Adrenal gland (tissue), 5 donors: ENCODE measurements around the gene RPS27A.

Experiments
- POLR2A ChIP-seq, 2 donors: fragments of 450-650 bp; IDR thresholded peaks; one replicate each; pipeline ENCODE4 v1.6.1; 2017; ENCODE audit warnings: antibody characterized with exemption in 2 of 2, mild to moderate bottlenecking in 2 of 2, moderate library complexity in 1 of 2
- TF ChIP-seq, protein P1 (sequence below), 6 experiments: fragments of 450-650 bp in 4 of 6; fragments of 200-600 bp in 2 of 6; sonication (generic) in 1 of 6; IDR thresholded peaks; 1 replicate in 5 of 6; 2 replicates in 1 of 6; pipeline versions ENCODE4 v1.5.1 to v1.8.0; 2016 to 2021; ENCODE audit warnings: antibody characterized with exemption in 6 of 6, mild to moderate bottlenecking in 2 of 6, moderate library complexity in 1 of 6
- donor health status: DM: no; HTN: no; CAD: no.

DNA sequence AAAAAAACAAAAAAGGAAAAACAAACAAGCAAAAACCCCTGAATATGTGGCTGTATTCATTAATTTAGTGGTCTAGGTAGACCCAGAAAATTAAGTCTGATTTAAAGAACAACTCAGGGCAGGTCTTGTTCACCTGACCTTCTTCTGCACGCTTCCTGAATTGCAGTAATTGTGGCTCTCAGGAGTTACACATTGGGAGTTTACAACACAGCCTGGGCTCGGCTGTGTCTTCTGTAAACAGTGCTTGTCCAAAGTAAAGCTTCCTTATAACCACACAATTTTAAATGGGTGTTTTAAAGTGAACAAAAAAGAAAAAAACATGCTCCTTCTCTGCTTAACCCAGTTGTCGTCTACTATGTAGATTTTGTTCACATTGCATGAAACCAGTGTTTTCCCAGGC is 44.8 kb downstream of the RPS27A start:
- TF ChIP-seq, protein P1, sequence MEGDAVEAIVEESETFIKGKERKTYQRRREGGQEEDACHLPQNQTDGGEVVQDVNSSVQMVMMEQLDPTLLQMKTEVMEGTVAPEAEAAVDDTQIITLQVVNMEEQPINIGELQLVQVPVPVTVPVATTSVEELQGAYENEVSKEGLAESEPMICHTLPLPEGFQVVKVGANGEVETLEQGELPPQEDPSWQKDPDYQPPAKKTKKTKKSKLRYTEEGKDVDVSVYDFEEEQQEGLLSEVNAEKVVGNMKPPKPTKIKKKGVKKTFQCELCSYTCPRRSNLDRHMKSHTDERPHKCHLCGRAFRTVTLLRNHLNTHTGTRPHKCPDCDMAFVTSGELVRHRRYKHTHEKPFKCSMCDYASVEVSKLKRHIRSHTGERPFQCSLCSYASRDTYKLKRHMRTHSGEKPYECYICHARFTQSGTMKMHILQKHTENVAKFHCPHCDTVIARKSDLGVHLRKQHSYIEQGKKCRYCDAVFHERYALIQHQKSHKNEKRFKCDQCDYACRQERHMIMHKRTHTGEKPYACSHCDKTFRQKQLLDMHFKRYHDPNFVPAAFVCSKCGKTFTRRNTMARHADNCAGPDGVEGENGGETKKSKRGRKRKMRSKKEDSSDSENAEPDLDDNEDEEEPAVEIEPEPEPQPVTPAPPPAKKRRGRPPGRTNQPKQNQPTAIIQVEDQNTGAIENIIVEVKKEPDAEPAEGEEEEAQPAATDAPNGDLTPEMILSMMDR (IDR thresholded peaks at IDR 0.05) = no peak
- no peak for TF ChIP-seq POLR2A (IDR thresholded peaks at IDR 0.05)
